HEK293 (cell line): ENCODE data around the gene OSBP2.

ENCODE experiments used
- CTCF ChIA-PET: fragments of 350-600 bp; formaldehyde crosslinking; extraction: SDS; loops from one replicate; lab custom pipeline; 2021; ENCODE audit warnings: antibody characterized with exemption; lab: Yijun Ruan, JAX
- POLR2A ChIA-PET: fragments of 300-600 bp; formaldehyde crosslinking; extraction: SDS; loops from one replicate; lab custom pipeline; 2020; ENCODE audit warnings: antibody characterized with exemption, inconsistent platforms; lab: Yijun Ruan, JAX
- H3K27ac ChIP-seq: fragments of 200-500 bp; sonication (Bioruptor generic); 2 replicates; pipeline ENCODE4 v1.5.1; 2014; ENCODE audit warnings: low read depth, low read length, control low read depth, inconsistent platforms; ENCODE audit errors: extremely low read depth
- H3K36me3 ChIP-seq, 2 experiments: fragments of 200-500 bp in 1 of 2; sonication (Bioruptor generic) in 1 of 2; 1 replicate in 1 of 2; 2 replicates in 1 of 2; pipeline ENCODE4 v1.5.1; 2014 to 2017; ENCODE audit warnings: inconsistent platforms in 2 of 2, low read length in 2 of 2; ENCODE audit not compliant: control insufficient read depth in 2 of 2, insufficient read depth in 1 of 2
- H3K4me1 ChIP-seq: fragments of 200-500 bp; sonication (Bioruptor generic); 2 replicates; pipeline ENCODE4 v1.5.1; 2014; ENCODE audit warnings: mild to moderate bottlenecking, low read length, inconsistent platforms; ENCODE audit not compliant: control insufficient read depth, insufficient read depth
- H3K4me3 ChIP-seq: 2 replicates; pipeline ENCODE4 v1.5.1; 2011; ENCODE audit warnings: low read depth, mild to moderate bottlenecking, control low read depth, low read length, moderate library complexity
- H3K9me3 ChIP-seq: fragments of 200-500 bp; sonication (Bioruptor generic); 2 replicates; pipeline ENCODE4 v1.5.1; 2014; ENCODE audit warnings: low read depth, low read length, inconsistent platforms; ENCODE audit not compliant: control insufficient read depth, insufficient read depth
- BCL11A ChIP-seq: fragments of 450-650 bp; formaldehyde crosslinking; IDR thresholded peaks from 2 replicates; pipeline ENCODE4 v1.5.1; 2016; ENCODE audit warnings: low read depth, missing biosample characterization, missing genetic modification characterization
- KLF8 ChIP-seq: fragments of 450-650 bp; formaldehyde crosslinking; IDR thresholded peaks from 2 replicates; pipeline ENCODE4 v1.5.1; 2016; ENCODE audit warnings: missing biosample characterization, missing genetic modification characterization
- PRDM10 ChIP-seq: fragments of 450-650 bp; formaldehyde crosslinking; IDR thresholded peaks from 2 replicates; pipeline ENCODE4 v1.5.1; 2016; ENCODE audit warnings: missing biosample characterization, missing genetic modification characterization
- ZBTB20 ChIP-seq: fragments of 450-650 bp; formaldehyde crosslinking; IDR thresholded peaks from 2 replicates; pipeline ENCODE4 v1.5.1; 2016; ENCODE audit warnings: missing biosample characterization, missing genetic modification characterization
- ZEB2 ChIP-seq: fragments of 450-650 bp; formaldehyde crosslinking; IDR thresholded peaks from 2 replicates; pipeline ENCODE4 v1.5.1; 2016; ENCODE audit warnings: missing biosample characterization, missing genetic modification characterization
- ZIC2 ChIP-seq: fragments of 450-650 bp; formaldehyde crosslinking; IDR thresholded peaks from 2 replicates; pipeline ENCODE4 v1.5.1; 2016; ENCODE audit warnings: missing biosample characterization, missing genetic modification characterization
- ZNF248 ChIP-seq: fragments of 450-650 bp; formaldehyde crosslinking; IDR thresholded peaks from 2 replicates; pipeline ENCODE4 v1.5.1; 2017; ENCODE audit warnings: missing biosample characterization, missing genetic modification characterization
- ZNF266 ChIP-seq: fragments of 450-650 bp; formaldehyde crosslinking; IDR thresholded peaks from 2 replicates; pipeline ENCODE4 v1.5.1; 2016; ENCODE audit warnings: missing biosample characterization, missing genetic modification characterization, low read depth
- ZNF416 ChIP-seq: fragments of 450-650 bp; formaldehyde crosslinking; IDR thresholded peaks from 2 replicates; pipeline ENCODE4 v1.5.1; 2016; ENCODE audit warnings: missing biosample characterization, missing genetic modification characterization
- ZNF48 ChIP-seq: fragments of 450-650 bp; formaldehyde crosslinking; IDR thresholded peaks from 2 replicates; pipeline ENCODE4 v1.5.1; 2016; ENCODE audit warnings: missing biosample characterization, missing genetic modification characterization
- ZNF776 ChIP-seq: fragments of 450-650 bp; formaldehyde crosslinking; IDR thresholded peaks from 2 replicates; pipeline ENCODE4 v1.5.0; 2017; ENCODE audit warnings: missing biosample characterization, missing genetic modification characterization, borderline replicate concordance
- ZNF843 ChIP-seq: fragments of 450-650 bp; formaldehyde crosslinking; IDR thresholded peaks from 2 replicates; pipeline ENCODE4 v1.5.1; 2016; ENCODE audit warnings: missing biosample characterization, missing genetic modification characterization
- ZSCAN18 ChIP-seq: fragments of 450-650 bp; formaldehyde crosslinking; IDR thresholded peaks from 2 replicates; pipeline ENCODE4 v1.5.1; 2016; ENCODE audit warnings: missing biosample characterization, missing genetic modification characterization
- ZSCAN30 ChIP-seq: fragments of 450-650 bp; IDR thresholded peaks from 2 replicates; pipeline ENCODE4 v1.5.1; 2018; ENCODE audit warnings: missing biosample characterization, mild to moderate bottlenecking, missing genetic modification characterization, moderate library complexity

OSBP2 gene

GRCh38 chr22:30781271-30781875, 86.7 kb downstream of the OSBP2 start:
- no peak overlapping the region for H3K27ac ChIP-seq
- CTCF ChIA-PET, result interaction anchor here (0.5 kb wide), 1 partner anchor 14 kb away, joined by 4 read pairs; no protein-coding TSS in a partner anchor
- TF ChIP-seq ZIC2 (tag by site-specific recombination) (peak; percentile 66), BCL11A (no peak)
- TF ChIP-seq, all 188 proteins: peak for 1
- no peaks in the 10 kb centered on the region for H3K9me3 ChIP-seq
- H3K4me1 ChIP-seq, result no peaks in the 10 kb centered on the region
- H3K36me3 ChIP-seq, result no peaks in the 10 kb centered on the region
- POLR2A ChIA-PET, result no interaction called here
- H3K4me3 ChIP-seq, result no peak overlapping the region

GRCh38 chr22:30782613-30783012, 87.9 kb downstream of the OSBP2 start:
- H3K27ac ChIP-seq, result no peak overlapping the region
- no peaks in the 10 kb centered on the region for H3K9me3 ChIP-seq
- CTCF ChIA-PET, result no interaction called here
- POLR2A ChIA-PET, result no interaction called here
- H3K4me1 ChIP-seq, result no peaks in the 10 kb centered on the region
- no peak overlapping the region for H3K4me3 ChIP-seq
- TF ChIP-seq ZNF248 (tag by site-specific recombination) (no peak), ZEB2 (no peak), ZNF776 (tag by site-specific recombination) (no peak)
- no peaks in the 10 kb centered on the region for H3K36me3 ChIP-seq

- POLR2A ChIA-PET, result no interaction called here
These were observed 88.3 kb downstream of the OSBP2 start for GRCh38 chr22:30783021-30783420.

GRCh38 chr22:30785527-30785926, 90.9 kb downstream of the OSBP2 start:
- H3K36me3 ChIP-seq, result no peaks in the 10 kb centered on the region
- H3K4me3 ChIP-seq, result no peak overlapping the region
- CTCF ChIA-PET, result interaction anchor here (0.6 to 1.4 kb wide), 2 partner anchors 105 to 134 kb away, joined by 3 read pairs; no protein-coding TSS in a partner anchor
- H3K27ac ChIP-seq, result no peak overlapping the region
- H3K4me1 ChIP-seq, result no peaks in the 10 kb centered on the region
- H3K9me3 ChIP-seq, result no peaks in the 10 kb centered on the region
- TF ChIP-seq ZSCAN18 (tag by site-specific recombination) (no peak), PRDM10 (peak; percentile 96)
- POLR2A ChIA-PET, result interaction anchor here (0.6 kb wide), 1 partner anchor 18 kb away, joined by 4 read pairs; no protein-coding TSS in a partner anchor

More at GRCh38 chr22:30783021-30783420, 88.3 kb downstream of the OSBP2 start:
- H3K9me3 ChIP-seq, result no peaks in the 10 kb centered on the region
- CTCF ChIA-PET, result no interaction called here
- H3K27ac ChIP-seq, result no peak overlapping the region
- no peaks in the 10 kb centered on the region for H3K4me1 ChIP-seq
- H3K4me3 ChIP-seq, result no peak overlapping the region
- H3K36me3 ChIP-seq, result no peaks in the 10 kb centered on the region
- TF ChIP-seq ZNF843 (tag by site-specific recombination), result no peak
- TF ChIP-seq ZNF266, result no peak
- TF ChIP-seq ZBTB20 (tag by site-specific recombination), result peak; percentile 38; the same call in 1 of the 2 replicates
- TF ChIP-seq ZNF416, result no peak
- no peak for TF ChIP-seq KLF8
- TF ChIP-seq ZSCAN30 (tag by site-specific recombination), result no peak
- TF ChIP-seq ZNF48 (tag by site-specific recombination), result no peak
